Sigmoid colon (tissue), 4 donors: ENCODE results near the gene MYL1.

Source experiments
- CTCF ChIP-seq, 4 experiments: fragments of 450-650 bp in 3 of 4; fragments of 200-600 bp in 1 of 4; IDR thresholded peaks; one replicate each; pipeline ENCODE4 v1.5.1; 2016 to 2019; ENCODE audit warnings: antibody characterized with exemption in 4 of 4, mild to moderate bottlenecking in 3 of 4, moderate library complexity in 2 of 4
- EP300 ChIP-seq, 4 donors: sonication (generic); formaldehyde crosslinking; IDR thresholded peaks; one replicate each; pipeline ENCODE4 v1.6.1; 2017; ENCODE audit warnings: antibody characterized with exemption in 4 of 4
- POLR2A ChIP-seq, 2 donors: fragments of 450-650 bp; IDR thresholded peaks; one replicate each; pipeline ENCODE4 v1.6.1; 2016; ENCODE audit warnings: antibody characterized with exemption in 2 of 2, mild to moderate bottlenecking in 2 of 2, moderate library complexity in 2 of 2

DNA sequence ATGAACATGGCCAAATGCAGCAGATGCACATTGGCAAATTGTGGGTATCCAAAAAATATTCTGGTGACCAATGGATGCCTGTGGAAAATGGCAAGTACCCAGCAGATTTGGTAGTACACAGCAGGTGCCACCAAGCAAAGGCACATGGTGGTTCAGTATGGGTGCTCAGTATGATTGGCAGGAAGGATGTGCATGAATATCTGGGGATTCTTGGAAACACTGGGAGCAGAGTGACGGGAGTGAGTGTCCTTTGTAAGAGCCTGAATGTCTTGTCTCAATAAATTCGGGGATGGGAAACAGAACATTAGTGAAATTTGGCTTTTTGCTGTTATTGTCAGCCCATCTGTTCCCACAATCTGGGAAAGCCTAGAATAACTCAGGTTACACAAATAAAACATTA, 52.9 kb downstream of the MYL1 start:
- TF ChIP-seq POLR2A (IDR thresholded peaks at IDR 0.05), result no peak
- no peak for TF ChIP-seq EP300 (IDR thresholded peaks at IDR 0.05)
- TF ChIP-seq CTCF (IDR thresholded peaks at IDR 0.05), result no peak
